ENCODE data around the gene PDPK1. TPM values are rescaled to one million over a fixed set of nuclear protein-coding genes. Genes with fewer than 3 reads are reported as not detected.
"Not testable (repeated sequence)": the region's sequence is repeated elsewhere in the genome, so short reads cannot be mapped to it uniquely, and the experiment has no call there.

Gene PDPK1
- total and polyA plus RNA-seq, 2 of the 4 experiments (the other 2 are of a cell fraction) = 10.6 to 27.3 TPM

GRCh38 chr16:2651268-2651871, 113.5 kb downstream of the PDPK1 start:
- dilution Hi-C loops (cut with HindIII; ENCODE audit: low sequenced_read_pairs, unreplicated experiment); H2AK9ac ChIP-seq (replicated peaks; ENCODE audit: low read depth, low read length, poor library complexity); H2BK120ac ChIP-seq (ENCODE audit: low read depth, low read length); H2BK5ac ChIP-seq (ENCODE audit: low read depth, low read length, poor library complexity, severe bottlenecking); ATAC-seq (ENCODE audit: low read depth); H2BK15ac ChIP-seq (ENCODE audit: low read depth, low read length); H3K18ac ChIP-seq (ENCODE audit: low read depth, low read length); H3K56ac ChIP-seq (ENCODE audit: extremely low read depth, insufficient read depth, low read length); H3K4me1 ChIP-seq (ENCODE audit: control insufficient read depth, insufficient read depth, low read length); H4K5ac ChIP-seq (ENCODE audit: low read depth, low read length); H3K4ac ChIP-seq (ENCODE audit: low read depth, low read length); CTCF ChIA-PET; H3K36me3 ChIP-seq (ENCODE audit: control insufficient read depth, insufficient read depth, low read length); H2BK20ac ChIP-seq (ENCODE audit: low read depth, low read length); intact Hi-C loops (cut with micrococcal nuclease); H3K23ac ChIP-seq (ENCODE audit: low read depth, low read length); H3K9me3 ChIP-seq (ENCODE audit: control insufficient read depth, insufficient read depth, low read length); H4K91ac ChIP-seq (ENCODE audit: insufficient read depth, low read depth, low read length); H3K4me2 ChIP-seq (ENCODE audit: low read depth, low read length); H3K14ac ChIP-seq (replicated peaks; ENCODE audit: low read depth, low read length); H3K9me1 ChIP-seq (ENCODE audit: insufficient read depth, low read length); DNase-seq; H3K27me3 ChIP-seq (ENCODE audit: control insufficient read depth, insufficient read depth, low read length); H3K27ac ChIP-seq (ENCODE audit: insufficient read depth, low read length); H4K20me1 ChIP-seq (ENCODE audit: insufficient read depth, low read length); BruUV-seq (replicated peaks); H2AK5ac ChIP-seq (ENCODE audit: low read depth, low read length); H3K4me3 ChIP-seq (ENCODE audit: insufficient read depth, low read depth, low read length); H3K79me1 ChIP-seq (ENCODE audit: low read depth in 1 of 2, low read length in 2 of 2); H3K9ac ChIP-seq (ENCODE audit: low read depth, low read length); in situ Hi-C loops (cut with MboI; ENCODE audit: low sequenced_read_pairs); H4K8ac ChIP-seq (ENCODE audit: low read depth in 2 of 2, low read length in 2 of 2); POLR2A ChIA-PET (ENCODE audit: unreplicated experiment); H2AFZ ChIP-seq (replicated peaks; ENCODE audit: low read length, poor library complexity): not testable (repeated sequence)
- WGBS, 2 experiments (ENCODE audit: extremely low coverage in 2 of 2, insufficient read length in 1 of 2) = no CpG with 5 or more reads among the region's 14 CpGs

Small RNA genes lying within 50 kb of the gene (microRNA-seq; reads per million reads assigned to microRNA genes)
- gene AC093525.1 (ENCODE audit: insufficient read depth, insufficient read length) (not detected), gene MIR3178 (ENCODE audit: insufficient read depth in 1 of 2, insufficient read length in 1 of 2, unreplicated experiment in 1 of 2) (0 to 0.37 reads per million in 2 experiments)

Small RNA genes lying within 50 kb of the gene (small RNA-seq; reads per million reads assigned to genes)
- gene AC093525.1 = 0 reads per million in 5 experiments
- 0 reads per million in 5 experiments for gene MIR3178

Other genes starting within 250 kb of the PDPK1 start
- 0.18 TPM in 1 of 2 replicates, not detected in the other for gene ABCA3, start 197.3 kb upstream of the PDPK1 start, total RNA-seq (2012; rRNA removed)
- 0.22 and 0.32 TPM in 2 replicates for gene ABCA3, start 197.3 kb upstream of the PDPK1 start, polyA plus RNA-seq (2012; rRNA removed)
- gene CCNF, start 108.6 kb upstream of the PDPK1 start, total RNA-seq (2012; rRNA removed) = 19.2 and 20.1 TPM in 2 replicates
- 7.8 and 8.2 TPM in 2 replicates for gene CCNF, start 108.6 kb upstream of the PDPK1 start, polyA plus RNA-seq (2012; rRNA removed)
- 3.6 TPM in 2 replicates for gene TEDC2, start 77.9 kb upstream of the PDPK1 start, total RNA-seq (2012; rRNA removed)
- gene TEDC2, start 77.9 kb upstream of the PDPK1 start, polyA plus RNA-seq (2012; rRNA removed) = 7.3 and 10.8 TPM in 2 replicates
- gene NTN3, start 66.7 kb upstream of the PDPK1 start, total RNA-seq (2012; rRNA removed) = 0.18 and 0.28 TPM in 2 replicates
- 0.38 and 0.72 TPM in 2 replicates for gene NTN3, start 66.7 kb upstream of the PDPK1 start, polyA plus RNA-seq (2012; rRNA removed)
- gene TBC1D24, start 62.9 kb upstream of the PDPK1 start, total RNA-seq (2012; rRNA removed) = 7.5 and 8.6 TPM in 2 replicates
- gene TBC1D24, start 62.9 kb upstream of the PDPK1 start, polyA plus RNA-seq (2012; rRNA removed) = 13.4 and 16.2 TPM in 2 replicates
- gene ATP6V0C, start 24.1 kb upstream of the PDPK1 start, total RNA-seq (2012; rRNA removed) = 8.4 and 8.6 TPM in 2 replicates
- gene ATP6V0C, start 24.1 kb upstream of the PDPK1 start, polyA plus RNA-seq (2012; rRNA removed) = 107 and 108 TPM in 2 replicates
- gene AMDHD2, start 17.6 kb upstream of the PDPK1 start, total RNA-seq (2012; rRNA removed) = 10.0 and 10.6 TPM in 2 replicates
- 30.3 and 30.8 TPM in 2 replicates for gene AMDHD2, start 17.6 kb upstream of the PDPK1 start, polyA plus RNA-seq (2012; rRNA removed)
- not detected in 2 replicates for gene CEMP1, start 6.6 kb upstream of the PDPK1 start, total RNA-seq (2012; rRNA removed)
- gene CEMP1, start 6.6 kb upstream of the PDPK1 start, polyA plus RNA-seq (2012; rRNA removed) = not detected in 2 replicates
- 17.2 and 19.4 TPM in 2 replicates for gene KCTD5, start 144.5 kb downstream of the PDPK1 start, total RNA-seq (2012; rRNA removed)
- gene KCTD5, start 144.5 kb downstream of the PDPK1 start, polyA plus RNA-seq (2012; rRNA removed) = 38.9 and 56.2 TPM in 2 replicates
- gene PRSS27, start 182.2 kb downstream of the PDPK1 start, total RNA-seq (2012; rRNA removed) = under 0.01 TPM in 2 replicates
- 0.58 and 0.83 TPM in 2 replicates for gene PRSS27, start 182.2 kb downstream of the PDPK1 start, polyA plus RNA-seq (2012; rRNA removed)
- 20.3 and 21.1 TPM in 2 replicates for gene SRRM2, start 214.6 kb downstream of the PDPK1 start, total RNA-seq (2012; rRNA removed)
- gene SRRM2, start 214.6 kb downstream of the PDPK1 start, polyA plus RNA-seq (2012; rRNA removed) = 300 and 301 TPM in 2 replicates
- 225 and 5,859 TPM in 2 replicates for gene ELOB, start 239.3 kb downstream of the PDPK1 start, total RNA-seq (2012; rRNA removed)
- 442 and 481 TPM in 2 replicates for gene ELOB, start 239.3 kb downstream of the PDPK1 start, polyA plus RNA-seq (2012; rRNA removed)
- gene PRSS33, start 249.5 kb downstream of the PDPK1 start, total RNA-seq (2012; rRNA removed) = not detected in 2 replicates
- gene PRSS33, start 249.5 kb downstream of the PDPK1 start, polyA plus RNA-seq (2012; rRNA removed) = not detected in 2 replicates

All from IMR-90 (cell line).